GM21423 (cell line): Measurements from ENCODE around the gene CMIP.
A peak's percentile ranks its signal among the peaks of the same experiment; 100 is the strongest.
"Not testable (repeated sequence)": the region's sequence is repeated elsewhere in the genome, so short reads cannot be mapped to it uniquely, and the experiment has no call there.

Experiments used
- ATAC-seq: cut with Tn5 transposase; IDR thresholded peaks from one replicate; pipeline ENCODE4 v1.9.1; 2021; ENCODE audit warnings: mild to moderate bottlenecking, moderate library complexity; ENCODE audit not compliant: unreplicated experiment

CMIP gene

GRCh38 chr16:81730090-81731051 lies 285.8 kb downstream of the CMIP start:
- peak; percentile 65 for ATAC-seq

DNA sequence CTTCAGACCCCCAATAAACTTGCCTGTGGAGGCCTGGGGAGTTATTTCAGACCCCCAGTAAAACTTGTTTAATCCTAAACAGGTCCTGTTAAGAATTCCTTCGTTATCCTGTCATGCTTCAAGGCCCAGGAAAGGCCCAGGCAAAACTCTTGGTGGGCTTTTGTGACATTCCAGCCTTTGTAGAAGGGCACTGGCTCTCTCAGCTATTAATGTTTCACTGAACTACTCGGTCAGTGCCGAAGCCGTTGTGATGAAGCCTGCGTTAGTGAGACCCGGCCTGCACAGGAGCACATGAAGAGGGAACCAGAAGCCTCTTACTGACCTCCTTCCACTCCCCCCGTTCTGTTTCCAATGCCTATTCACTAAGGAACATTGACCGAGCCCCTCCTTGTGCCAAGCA lies 287.0 kb downstream of the CMIP start:
- no peak for ATAC-seq

- ATAC-seq, result no peak
Observed at GRCh38 chr16:81732699-81733098, 288.1 kb downstream of the CMIP start.

GRCh38 chr16:81733295-81733694 lies 288.7 kb downstream of the CMIP start:
- no peak for ATAC-seq

DNA sequence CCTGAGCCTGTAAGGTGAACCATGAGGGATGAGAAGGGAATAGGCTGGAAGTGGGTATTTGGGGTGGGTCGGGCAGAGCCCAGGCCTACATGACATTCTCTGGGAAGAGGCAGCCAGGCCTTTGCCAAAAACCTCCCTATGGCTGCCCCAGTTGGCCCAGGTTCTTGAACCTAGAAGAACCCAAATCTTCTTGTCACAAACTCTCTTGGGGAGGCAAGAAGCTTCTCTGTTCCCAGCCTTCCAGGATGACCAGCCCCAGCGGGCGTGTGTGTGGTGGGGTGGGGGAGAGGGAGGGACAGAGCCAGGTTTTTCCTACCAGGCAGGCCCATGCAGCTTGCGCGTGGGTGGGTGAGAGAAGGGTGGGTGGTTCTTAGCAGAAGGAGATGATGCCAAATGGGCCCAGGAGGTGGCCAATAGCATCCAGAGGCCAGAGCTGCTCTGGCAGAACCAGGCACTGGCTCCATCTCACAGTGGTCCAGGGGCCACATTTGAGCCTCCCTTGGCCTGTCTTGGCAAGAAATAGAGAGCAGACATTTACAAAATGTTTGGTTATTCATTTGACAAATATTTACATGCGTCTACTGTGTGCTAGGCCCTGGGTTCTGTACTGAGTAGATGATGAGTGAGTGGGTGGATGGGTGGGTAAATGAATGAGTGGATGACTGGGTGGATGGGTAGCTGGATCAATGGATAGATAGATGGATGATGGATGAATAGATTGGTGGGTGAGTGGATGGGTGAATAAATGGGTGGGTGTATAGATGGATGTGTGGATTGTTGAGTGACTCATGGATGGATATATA lies 290.2 kb downstream of the CMIP start:
- ATAC-seq, result no peak

DNA sequence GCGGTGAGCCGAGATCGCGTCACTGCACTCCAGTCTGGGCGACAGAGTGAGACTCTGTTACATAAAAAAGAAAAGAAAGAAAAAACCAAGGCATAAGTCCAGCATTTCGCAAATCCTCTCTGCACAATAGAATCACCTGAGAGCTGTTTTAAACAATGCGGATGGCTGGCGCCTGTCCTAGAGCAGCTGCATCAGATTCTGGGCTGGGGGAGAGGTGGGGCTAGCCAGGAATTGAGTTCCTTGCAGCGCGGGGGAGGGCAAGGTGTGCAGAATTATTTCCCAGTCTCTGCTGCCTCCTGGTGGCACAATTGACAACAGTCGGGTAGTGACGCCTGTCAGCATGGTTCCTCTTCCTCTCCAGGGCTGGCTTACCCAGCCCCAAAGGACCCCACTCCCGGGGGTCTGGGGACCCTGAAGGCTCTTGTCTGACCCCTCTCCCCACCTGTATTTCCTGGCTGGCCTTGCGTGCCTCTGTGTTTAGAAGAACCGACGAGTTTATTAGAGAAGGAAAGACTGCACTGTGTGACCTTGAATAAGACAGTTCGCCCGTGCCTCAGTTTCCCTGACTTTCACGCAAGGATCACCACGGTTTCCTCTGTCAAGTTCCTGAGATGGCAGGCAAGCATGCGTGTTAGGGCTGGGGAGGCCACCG lies 293.4 kb downstream of the CMIP start:
- ATAC-seq, result peak; percentile 56

DNA sequence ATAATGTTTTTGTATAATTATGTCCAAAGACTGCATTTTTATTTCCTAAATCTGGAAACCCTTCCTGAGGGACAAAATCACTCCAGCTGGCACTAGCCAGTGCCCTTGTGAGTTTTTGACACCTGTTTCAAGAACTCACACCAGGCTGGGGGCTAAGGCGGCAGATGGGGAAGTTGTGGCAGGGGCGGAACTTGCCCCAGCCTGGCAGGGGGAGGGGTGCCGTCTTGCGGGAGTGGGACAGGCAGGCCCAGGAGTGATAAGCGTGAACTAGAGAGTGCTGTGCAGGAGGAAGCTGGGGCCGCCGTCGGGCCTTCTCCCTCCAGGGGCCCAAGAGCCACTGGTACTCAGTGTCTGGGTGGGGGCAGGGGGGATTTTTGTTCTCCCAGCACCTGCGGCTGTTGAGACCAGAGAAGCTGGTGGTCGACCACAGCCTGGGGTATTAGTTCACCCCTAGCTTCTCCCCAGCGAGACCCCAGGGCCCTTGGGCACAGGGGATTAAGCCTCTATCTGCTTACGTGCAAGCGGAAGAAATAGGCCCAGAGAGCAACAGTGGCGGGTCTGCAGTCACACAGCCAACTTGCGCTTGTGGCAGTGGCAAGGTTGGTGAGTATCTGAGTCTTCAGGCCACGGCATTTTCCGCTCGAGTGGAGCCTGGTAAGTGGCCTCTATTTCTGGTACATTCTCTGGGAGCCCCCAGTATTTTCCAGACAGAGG lies 294.3 kb downstream of the CMIP start:
- peak; percentile 43 for ATAC-seq

GRCh38 chr16:81739503-81739902 lies 294.9 kb downstream of the CMIP start:
- no peak for ATAC-seq

GRCh38 chr16:81740169-81740568 lies 295.6 kb downstream of the CMIP start:
- ATAC-seq, result peak; percentile 58

DNA sequence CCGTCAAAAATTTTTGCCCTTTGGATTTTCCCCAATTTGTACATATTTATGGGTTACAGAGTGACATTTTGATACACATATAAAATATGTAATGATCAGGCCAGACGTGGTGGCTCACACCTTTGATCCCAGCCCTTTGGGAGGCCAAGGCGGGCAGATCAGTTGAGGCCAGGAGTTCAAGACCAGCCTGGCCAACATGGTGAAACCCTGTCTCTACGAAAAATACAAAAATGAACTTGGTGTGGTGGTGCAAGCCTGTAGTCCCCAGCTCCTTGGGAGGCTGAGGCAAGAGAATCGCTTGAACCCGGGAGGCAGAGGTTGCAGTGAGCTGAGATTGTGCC lies 296.8 kb downstream of the CMIP start:
- not testable (repeated sequence) for ATAC-seq

DNA sequence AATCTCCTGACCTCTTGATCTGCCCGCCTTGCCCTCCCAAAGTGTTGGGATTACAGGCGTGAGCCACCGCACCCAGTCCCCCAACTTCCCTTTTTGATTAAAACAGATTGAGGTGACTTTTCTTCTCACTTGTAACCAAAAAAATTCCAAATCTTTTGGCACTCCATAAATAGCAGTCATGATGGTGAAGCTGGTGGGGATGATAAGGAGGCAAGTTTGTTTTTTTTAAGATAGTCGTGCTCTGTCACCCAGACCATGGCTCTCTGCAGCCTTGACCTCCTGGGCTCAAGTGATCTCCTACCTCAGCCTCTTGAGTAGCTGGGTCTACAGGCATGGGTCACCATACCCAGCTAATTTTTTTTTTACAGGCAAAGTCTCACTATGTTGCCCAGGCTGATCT lies 299.8 kb downstream of the CMIP start:
- no peak for ATAC-seq

GRCh38 chr16:81744911-81745310 lies 300.3 kb downstream of the CMIP start:
- ATAC-seq, result no peak

GRCh38 chr16:81745704-81746558 lies 301.3 kb downstream of the CMIP start:
- peak; percentile 67 for ATAC-seq

- ATAC-seq, result no peak
Observed at GRCh38 chr16:81746566-81746965, 302.0 kb downstream of the CMIP start.

DNA sequence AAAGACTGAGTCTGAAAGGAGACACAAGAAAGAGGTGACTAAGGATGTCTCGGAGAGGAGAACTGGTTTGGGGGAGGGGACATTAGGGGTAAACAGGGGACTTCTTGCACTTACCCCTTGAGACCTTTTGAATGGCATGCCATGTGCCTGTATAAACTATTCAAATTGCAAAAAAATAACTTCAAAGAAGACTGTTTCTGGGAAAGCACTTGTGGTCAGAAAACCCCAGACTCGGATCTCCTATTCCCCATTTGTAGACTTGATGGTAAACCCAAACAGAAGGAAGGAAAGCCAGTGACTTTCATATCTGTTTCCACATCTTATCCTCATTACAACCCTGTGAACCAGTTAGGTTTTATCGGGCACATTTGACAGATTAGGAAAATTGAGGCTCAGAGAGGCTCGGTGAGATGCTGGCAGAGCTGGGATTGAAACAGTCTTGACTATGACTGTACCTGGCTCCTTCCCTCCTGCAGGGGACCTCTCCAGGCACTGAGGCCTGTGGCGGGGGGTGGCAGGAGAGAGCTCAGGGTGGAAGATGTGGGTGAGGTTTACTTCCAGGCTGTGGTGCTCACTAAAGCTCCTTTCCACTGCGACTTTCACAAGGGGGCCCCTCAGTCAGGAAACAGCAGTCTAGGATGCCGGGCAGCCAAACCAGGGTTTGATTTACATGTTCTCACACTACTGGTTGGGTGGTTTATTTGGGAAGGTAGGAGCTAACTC lies 304.0 kb downstream of the CMIP start:
- ATAC-seq, result no peak

DNA sequence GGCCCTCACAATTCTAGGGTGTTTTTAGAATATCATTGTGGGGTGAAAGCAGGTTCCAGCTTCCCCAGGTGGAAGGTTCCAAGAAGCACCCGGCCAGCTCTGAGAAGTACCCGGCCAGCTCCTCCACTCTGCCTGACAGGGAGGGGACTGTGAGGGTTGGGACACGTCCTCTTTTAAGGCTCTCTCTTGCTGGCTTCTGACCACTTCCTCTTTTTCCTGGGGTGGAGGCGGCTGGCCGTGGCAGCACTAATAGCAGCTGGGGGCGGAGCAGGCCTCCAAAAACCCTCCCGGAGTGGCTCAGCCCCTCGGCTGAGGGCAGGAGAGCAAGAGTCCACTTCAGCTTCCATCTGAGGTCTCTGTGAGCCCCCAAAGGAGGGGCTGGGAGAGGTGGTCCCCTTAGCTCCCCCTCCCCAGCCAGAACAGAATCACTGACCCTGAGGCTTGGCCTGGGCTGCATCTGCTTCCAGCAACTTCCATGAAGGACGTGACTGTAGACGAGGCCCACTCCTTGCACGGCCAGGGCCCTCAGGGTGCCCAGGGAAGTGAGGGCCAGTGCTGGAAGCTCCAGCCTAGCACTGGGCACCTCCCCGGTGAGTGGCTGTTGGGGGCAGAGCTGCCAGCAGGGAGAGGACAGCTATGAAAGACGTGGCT lies 307.7 kb downstream of the CMIP start:
- peak; percentile 88 for ATAC-seq

- no peak for ATAC-seq
Observed at GRCh38 chr16:81752876-81753227, 308.2 kb downstream of the CMIP start.

DNA sequence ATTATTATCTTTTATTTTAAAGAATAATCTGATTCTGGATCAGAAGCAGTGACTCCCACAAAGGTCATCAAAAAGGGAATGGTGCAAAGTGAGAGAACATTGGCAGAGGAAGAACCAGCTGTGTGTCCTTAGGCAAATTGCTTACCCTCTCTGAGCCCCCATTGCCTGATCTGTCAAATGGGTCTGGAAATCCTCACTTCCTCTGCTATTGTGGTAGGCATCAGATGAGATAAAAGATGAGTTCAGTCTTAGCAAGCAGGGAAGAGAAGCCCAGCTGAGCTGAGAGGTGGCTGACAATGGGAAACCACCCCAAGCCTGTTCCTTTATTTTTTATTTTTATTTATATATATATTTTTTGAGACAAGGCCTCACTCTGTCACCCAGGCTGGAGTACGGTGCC lies 310.2 kb downstream of the CMIP start:
- no peak for ATAC-seq
